Measurements from ENCODE around the gene HCAR1. TPM values are rescaled to one million over a fixed set of nuclear protein-coding genes. Genes with fewer than 3 reads are reported as not detected.
"Not testable (repeated sequence)": the region's sequence is repeated elsewhere in the genome, so short reads cannot be mapped to it uniquely, and the experiment has no call there.

Gene HCAR1
- total and polyA plus RNA-seq, 4 donors = 0.13 to 0.33 TPM; not detected in 2

- no peaks in the 10 kb centered on the region for H3K27me3 ChIP-seq (ENCODE audit: control insufficient read depth in 1 of 2, insufficient read depth in 2 of 2, low read length in 1 of 2)
- no peaks in the 10 kb centered on the region for H3K36me3 ChIP-seq (ENCODE audit: control insufficient read depth in 1 of 2, insufficient read depth in 2 of 2, low read length in 1 of 2)
- no peak overlapping the region for H3K27ac ChIP-seq (ENCODE audit: low read depth in 1 of 2, low read length in 2 of 2)
- no peak for ATAC-seq (ENCODE audit: low FRiP score)
- intact Hi-C loops (cut with DNase I) = no loop called here
- no peak for DNase-seq
- 52 to 55% methylated on average over 5 of the region's 5 CpGs for WGBS, 2 donors
- H3K4me1 ChIP-seq (ENCODE audit: control insufficient read depth in 1 of 2, insufficient read depth in 2 of 2, low read length in 2 of 2) = no peaks in the 10 kb centered on the region
- H3K9me3 ChIP-seq (ENCODE audit: control insufficient read depth, low read length) = no peaks in the 10 kb centered on the region
- H3K4me3 ChIP-seq (ENCODE audit: low read length in 2 of 2) = no peak overlapping the region
Measured at GRCh38 chr12:122687086-122687485, 43.6 kb downstream of the HCAR1 start.

- Histone ChIP-seq H3K27me3 (ENCODE audit: control insufficient read depth in 1 of 2, insufficient read depth in 2 of 2, low read length in 1 of 2) (no peaks in the 10 kb centered on the region), H3K4me1 (ENCODE audit: control insufficient read depth in 1 of 2, insufficient read depth in 2 of 2, low read length in 2 of 2) (no peaks in the 10 kb centered on the region), H3K36me3 (ENCODE audit: control insufficient read depth in 1 of 2, insufficient read depth in 2 of 2, low read length in 1 of 2) (no peaks in the 10 kb centered on the region), H3K4me3 (ENCODE audit: low read length in 2 of 2) (no peak overlapping the region), H3K27ac (ENCODE audit: low read depth in 1 of 2, low read length in 2 of 2) (no peak overlapping the region), H3K9me3 (ENCODE audit: control insufficient read depth, low read length) (no peaks in the 10 kb centered on the region)
- WGBS, 2 donors = 93% methylated on average over 3 of the region's 3 CpGs
- DNase-seq (no peak), ATAC-seq (ENCODE audit: low FRiP score) (no peak)
- intact Hi-C loops (cut with DNase I) = no loop called here
Measured at GRCh38 chr12:122686538-122686937, 44.1 kb downstream of the HCAR1 start.

- no peak for DNase-seq
- 59 to 65% methylated on average over 5 of the region's 5 CpGs for WGBS, 2 donors
- no peak overlapping the region for H3K4me3 ChIP-seq (ENCODE audit: low read length in 2 of 2)
- ATAC-seq (ENCODE audit: low FRiP score) = no peak
- no peaks in the 10 kb centered on the region for H3K36me3 ChIP-seq (ENCODE audit: control insufficient read depth in 1 of 2, insufficient read depth in 2 of 2, low read length in 1 of 2)
- H3K27me3 ChIP-seq (ENCODE audit: control insufficient read depth in 1 of 2, insufficient read depth in 2 of 2, low read length in 1 of 2) = no peaks in the 10 kb centered on the region
- no peaks in the 10 kb centered on the region for H3K4me1 ChIP-seq (ENCODE audit: control insufficient read depth in 1 of 2, insufficient read depth in 2 of 2, low read length in 2 of 2)
- intact Hi-C loops (cut with DNase I) = no loop called here
- H3K9me3 ChIP-seq (ENCODE audit: control insufficient read depth, low read length) = no peaks in the 10 kb centered on the region
- H3K27ac ChIP-seq (ENCODE audit: low read depth in 1 of 2, low read length in 2 of 2) = no peak overlapping the region
Measured at GRCh38 chr12:122684297-122684813, 46.3 kb downstream of the HCAR1 start.

GRCh38 chr12:122681814-122682213, 48.8 kb downstream of the HCAR1 start:
- DNase-seq (no peak), ATAC-seq (ENCODE audit: low FRiP score) (no peak)
- Histone ChIP-seq H3K4me3 (ENCODE audit: low read length in 2 of 2) (no peak overlapping the region), H3K9me3 (ENCODE audit: control insufficient read depth, low read length) (no peaks in the 10 kb centered on the region), H3K36me3 (ENCODE audit: control insufficient read depth in 1 of 2, insufficient read depth in 2 of 2, low read length in 1 of 2) (no peaks in the 10 kb centered on the region), H3K4me1 (ENCODE audit: control insufficient read depth in 1 of 2, insufficient read depth in 2 of 2, low read length in 2 of 2) (no peaks in the 10 kb centered on the region), H3K27ac (ENCODE audit: low read depth in 1 of 2, low read length in 2 of 2) (no peak overlapping the region), H3K27me3 (ENCODE audit: control insufficient read depth in 1 of 2, insufficient read depth in 2 of 2, low read length in 1 of 2) (no peaks in the 10 kb centered on the region)
- intact Hi-C loops (cut with DNase I) = no loop called here
- 78 to 81% methylated on average over 4 of the region's 4 CpGs for WGBS, 2 donors

GRCh38 chr12:122680989-122681388, 49.7 kb downstream of the HCAR1 start:
- intact Hi-C loops (cut with DNase I); H3K4me3 ChIP-seq (ENCODE audit: low read length in 2 of 2); H3K27ac ChIP-seq (ENCODE audit: low read depth in 1 of 2, low read length in 2 of 2); H3K36me3 ChIP-seq (ENCODE audit: control insufficient read depth in 1 of 2, insufficient read depth in 2 of 2, low read length in 1 of 2); H3K27me3 ChIP-seq (ENCODE audit: control insufficient read depth in 1 of 2, insufficient read depth in 2 of 2, low read length in 1 of 2); H3K9me3 ChIP-seq (ENCODE audit: control insufficient read depth, low read length); H3K4me1 ChIP-seq (ENCODE audit: control insufficient read depth in 1 of 2, insufficient read depth in 2 of 2, low read length in 2 of 2); DNase-seq; ATAC-seq (ENCODE audit: low FRiP score): not testable (repeated sequence)
- 88 to 92% methylated on average over 6 of the region's 6 CpGs for WGBS, 2 donors

GRCh38 chr12:122676781-122677180, 53.9 kb downstream of the HCAR1 start:
- H3K4me3 ChIP-seq (ENCODE audit: low read length in 2 of 2); H3K27me3 ChIP-seq (ENCODE audit: control insufficient read depth in 1 of 2, insufficient read depth in 2 of 2, low read length in 1 of 2); H3K27ac ChIP-seq (ENCODE audit: low read depth in 1 of 2, low read length in 2 of 2); ATAC-seq (ENCODE audit: low FRiP score); H3K4me1 ChIP-seq (ENCODE audit: control insufficient read depth in 1 of 2, insufficient read depth in 2 of 2, low read length in 2 of 2); DNase-seq; intact Hi-C loops (cut with DNase I); H3K36me3 ChIP-seq (ENCODE audit: control insufficient read depth in 1 of 2, insufficient read depth in 2 of 2, low read length in 1 of 2); H3K9me3 ChIP-seq (ENCODE audit: control insufficient read depth, low read length): not testable (repeated sequence)
- WGBS, 2 donors = 94 to 95% methylated on average over 29 to 32 of the region's 32 CpGs

Other genes with a start within 250 kb of the HCAR1 start
- 10 to 100 TPM; 25.0 to 30.1 TPM for gene ZCCHC8, start 229.9 kb downstream of the HCAR1 start, total RNA-seq
- gene ZCCHC8, start 229.9 kb downstream of the HCAR1 start, polyA plus RNA-seq = 10 to 100 TPM in 1 of 2 donors, 1 to 10 TPM in 1; 9.6 to 20.3 TPM
- 10 to 100 TPM; 68.5 to 71.2 TPM for gene RSRC2, start 203.9 kb downstream of the HCAR1 start, total RNA-seq
- 10 to 100 TPM; 36.6 to 77.2 TPM for gene RSRC2, start 203.9 kb downstream of the HCAR1 start, polyA plus RNA-seq
- 10 to 100 TPM; 11.1 to 18.4 TPM for gene KNTC1, start 203.6 kb downstream of the HCAR1 start, total RNA-seq
- gene KNTC1, start 203.6 kb downstream of the HCAR1 start, polyA plus RNA-seq = 1 to 10 TPM; 6.8 to 9.6 TPM
- gene HCAR2, start 27.5 kb downstream of the HCAR1 start, total RNA-seq = under 1 TPM; 0.29 to 0.51 TPM
- gene HCAR2, start 27.5 kb downstream of the HCAR1 start, polyA plus RNA-seq = not detected
- gene HCAR3, start 14.0 kb downstream of the HCAR1 start, total RNA-seq = 1 to 10 TPM in 1 of 2 donors, under 1 TPM in 1; 0.29 to 1.2 TPM
- not detected for gene HCAR3, start 14.0 kb downstream of the HCAR1 start, polyA plus RNA-seq
- 10 to 100 TPM; 27.0 to 37.1 TPM for gene DENR, start 22.0 kb upstream of the HCAR1 start, total RNA-seq
- gene DENR, start 22.0 kb upstream of the HCAR1 start, polyA plus RNA-seq = 10 to 100 TPM; 28.1 to 31.7 TPM
- gene CCDC62, start 43.7 kb upstream of the HCAR1 start, total RNA-seq = 1 to 10 TPM in 1 of 2 donors, under 1 TPM in 1; 0.55 to 2.5 TPM
- not detected for gene CCDC62, start 43.7 kb upstream of the HCAR1 start, polyA plus RNA-seq
- gene HIP1R, start 104.6 kb upstream of the HCAR1 start, total RNA-seq = 10 to 100 TPM; 25.4 to 26.6 TPM
- gene HIP1R, start 104.6 kb upstream of the HCAR1 start, polyA plus RNA-seq = 100 to 1,000 TPM in 1 of 2 donors, 10 to 100 TPM in 1; 33.7 to 101 TPM
- gene VPS37B, start 165.3 kb upstream of the HCAR1 start, total RNA-seq = 10 to 100 TPM; 27.1 to 36.4 TPM
- 10 to 100 TPM in 1 of 2 donors, 1 to 10 TPM in 1; 7.4 to 17.6 TPM for gene VPS37B, start 165.3 kb upstream of the HCAR1 start, polyA plus RNA-seq
- 10 to 100 TPM in 1 of 2 donors, 1 to 10 TPM in 1; 5.9 to 13.0 TPM for gene ABCB9, start 235.6 kb upstream of the HCAR1 start, total RNA-seq
- 1 to 10 TPM; 1.1 to 6.6 TPM for gene ABCB9, start 235.6 kb upstream of the HCAR1 start, polyA plus RNA-seq
- gene OGFOD2, start 244.4 kb upstream of the HCAR1 start, total RNA-seq = 10 to 100 TPM in 1 of 2 donors, 1 to 10 TPM in 1; 8.9 to 13.6 TPM
- 10 to 100 TPM; 14.3 to 16.6 TPM for gene OGFOD2, start 244.4 kb upstream of the HCAR1 start, polyA plus RNA-seq
- 100 to 1,000 TPM; 128 to 156 TPM for gene ARL6IP4, start 249.8 kb upstream of the HCAR1 start, total RNA-seq
- gene ARL6IP4, start 249.8 kb upstream of the HCAR1 start, polyA plus RNA-seq = 100 to 1,000 TPM; 430 to 511 TPM

Measured in aorta (tissue), 5 donors.